GM12873 (cell line): ENCODE results near the gene THRA.

ENCODE experiments used
- CTCF ChIP-seq: IDR thresholded peaks from 2 replicates; pipeline ENCODE4 v1.5.1; 2012; ENCODE audit warnings: low read depth, mild to moderate bottlenecking, moderate library complexity, low read length, control low read depth; ENCODE audit not compliant: insufficient read depth; ENCODE audit errors: missing control alignments

THRA gene

GRCh38 chr17:40095944-40096791 lies 33.4 kb downstream of the THRA start:
- TF ChIP-seq CTCF = no peak

- no peak for TF ChIP-seq CTCF
Measured at GRCh38 chr17:40097087-40097486, 34.3 kb downstream of the THRA start.

GRCh38 chr17:40097931-40098845 lies 35.4 kb downstream of the THRA start:
- no peak for TF ChIP-seq CTCF

- TF ChIP-seq CTCF = no peak
Measured at GRCh38 chr17:40098846-40099618, 36.3 kb downstream of the THRA start.

GRCh38 chr17:40099619-40100418 lies 37.1 kb downstream of the THRA start:
- TF ChIP-seq CTCF = no peak

GRCh38 chr17:40100419-40100668 lies 37.6 kb downstream of the THRA start, which contains the start of gene NR1D1:
NR1D1 (minus strand) TSS chr17:40100589; CDS start chr17:40100094, 495 bp downstream.
- no peak for TF ChIP-seq CTCF
